Measurements from ENCODE around the gene POLR2C. TPM values are rescaled to one million over a fixed set of nuclear protein-coding genes. Genes with fewer than 3 reads are reported as not detected.

The POLR2C gene
- total and polyA plus RNA-seq, 2 of the 13 experiments (the other 11 are each of a cell fraction or from before 2014, with no cell fraction given) = 104 to 216 TPM

GRCh38 chr16:57508035-57508425, 45.6 kb downstream of the POLR2C start:
- Histone ChIP-seq H3K27ac (ENCODE audit: extremely low read length, insufficient read depth, low read length) (no peak overlapping the region), H3K79me2 (ENCODE audit: insufficient read depth, low read length) (no peaks in the 10 kb centered on the region), H2AFZ (ENCODE audit: low read length) (no peak overlapping the region), H3K4me1 (ENCODE audit: insufficient read depth, low read length) (peaks cover 35% of the 10 kb centered on the region), H3K27me3 (ENCODE audit: control insufficient read depth in 1 of 2, insufficient read depth in 2 of 2, low read length in 2 of 2) (peaks cover 8 to 40% of the 10 kb centered on the region in 2 experiments; a peak in 4 of 5 replicates), H3K4me3 (replicated peaks in 1 of 3; ENCODE audit: insufficient read depth in 1 of 3, low read depth in 2 of 3, low read length in 3 of 3) (no peak overlapping the region; a peak in 1 of 6 replicates), H4K20me1 (ENCODE audit: insufficient read depth, low read length) (no peaks in the 10 kb centered on the region), H3K4me2 (ENCODE audit: low read depth, low read length) (no peak overlapping the region), H3K36me3 (replicated peaks in 1 of 2; ENCODE audit: control insufficient read depth in 1 of 2, insufficient read depth in 2 of 2, low read length in 2 of 2) (no peaks in the 10 kb centered on the region), H3K9me3 (ENCODE audit: low read length) (no peaks in the 10 kb centered on the region), H3K9ac (ENCODE audit: insufficient read depth, low read depth, low read length) (no peak overlapping the region)
- ChIA-PET CTCF (ENCODE audit: low intra/inter-chr PET ratio, low total read pairs) (no interaction called here), POLR2A (interaction anchor here (0.8 to 3.5 kb wide), 3 partner anchors 21 to 61 kb away, joined by 3 to 11 read pairs (median 3); partner anchors contain the start of genes CIAPIN1 and COQ9)
- in situ Hi-C loops (cut with HindIII; ENCODE audit: extremely low pct_ligation_motif_present, low pct_unique_long_range_greater_than_20kb) (no loop called here), intact Hi-C loops (cut with micrococcal nuclease; ENCODE audit: unreplicated experiment) (no loop called here)
- FAIRE-seq = no peak
- no TSS peak for BruUV-seq (replicated peaks)
- TF ChIP-seq ZFX (CRISPR knock-in tag; IDR thresholded peaks at IDR 0.05; ENCODE audit: low read depth) (0 out of 2 replicates have a peak, but pooled peaks have one; percentile 28), ZNF703 (CRISPR knock-in tag; IDR thresholded peaks at IDR 0.05; ENCODE audit: borderline replicate concordance) (no peak), PATZ1 (CRISPR knock-in tag; IDR thresholded peaks at IDR 0.05) (peak; percentile 46; the same call in 1 of the 2 replicates)
- DNase-seq (ENCODE audit: low spot score) = no peak
- 52% methylated on average over 2 of the region's 3 CpGs for WGBS (ENCODE audit: low lambda C conversion rate)
- ATAC-seq = peak; percentile 47

GRCh38 chr16:57509231-57509923, 46.9 kb downstream of the POLR2C start:
- peak overlapping the region; percentile 28 for H2AFZ ChIP-seq (ENCODE audit: low read length)
- POLR2A ChIA-PET = interaction anchor here (1.5 to 3.5 kb wide), 5 partner anchors 26 to 195 kb away, joined by 5 to 11 read pairs (median 8); partner anchors contain the start of genes CIAPIN1 and COQ9
- ATAC-seq = peak; percentile 27; the same call in 2 of the 3 replicates
- TF ChIP-seq ZNF180 (CRISPR knock-in tag; IDR thresholded peaks at IDR 0.05; ENCODE audit: borderline replicate concordance, low read depth) (peak; percentile 99; the same call in 1 of the 2 replicates), DBP (CRISPR knock-in tag; IDR thresholded peaks at IDR 0.05; ENCODE audit: not compliant biosample characterization) (no peak), KMT2A (CRISPR knock-in tag; IDR thresholded peaks at IDR 0.05) (0 out of 2 replicates have a peak, but pooled peaks have one; percentile 6), NBN (conservative IDR thresholded peaks at IDR 0.05) (no peak), ZMYM3 (CRISPR knock-in tag; IDR thresholded peaks at IDR 0.05) (peak; percentile 52; the same call in 1 of the 2 replicates), CBX5 (CRISPR knock-in tag; IDR thresholded peaks at IDR 0.05; ENCODE audit: borderline replicate concordance) (no peak), SNAPC5 (CRISPR knock-in tag; IDR thresholded peaks at IDR 0.05; ENCODE audit: borderline replicate concordance) (0 out of 2 replicates have a peak, but pooled peaks have one; percentile 13), ZNF512 (CRISPR knock-in tag; IDR thresholded peaks at IDR 0.05) (0 out of 2 replicates have a peak, but pooled peaks have one; percentile 36)

More at GRCh38 chr16:57509231-57509923, 46.9 kb downstream of the POLR2C start:
- Histone ChIP-seq H3K9me3 (ENCODE audit: low read length) (no peaks in the 10 kb centered on the region), H3K79me2 (ENCODE audit: insufficient read depth, low read length) (no peaks in the 10 kb centered on the region), H3K36me3 (replicated peaks in 1 of 2; ENCODE audit: control insufficient read depth in 1 of 2, insufficient read depth in 2 of 2, low read length in 2 of 2) (no peaks in the 10 kb centered on the region), H3K4me3 (replicated peaks in 1 of 3; ENCODE audit: insufficient read depth in 1 of 3, low read depth in 2 of 3, low read length in 3 of 3) (peak overlapping the region in 1 of 3 experiments; percentile 56; a peak in 1 of 6 replicates), H3K27me3 (ENCODE audit: control insufficient read depth in 1 of 2, insufficient read depth in 2 of 2, low read length in 2 of 2) (peaks cover 8 to 31% of the 10 kb centered on the region in 2 experiments; a peak in 4 of 5 replicates), H3K4me2 (ENCODE audit: low read depth, low read length) (peak overlapping the region; percentile 85), H4K20me1 (ENCODE audit: insufficient read depth, low read length) (no peaks in the 10 kb centered on the region), H3K9ac (ENCODE audit: insufficient read depth, low read depth, low read length) (0 out of 2 replicates have a peak overlapping the region, but pooled peaks have one; percentile 0), H3K27ac (ENCODE audit: extremely low read length, insufficient read depth, low read length) (no peak overlapping the region), H3K4me1 (ENCODE audit: insufficient read depth, low read length) (peaks cover 35% of the 10 kb centered on the region)
- no peak for FAIRE-seq
- in situ Hi-C loops (cut with HindIII; ENCODE audit: extremely low pct_ligation_motif_present, low pct_unique_long_range_greater_than_20kb) = no loop called here
- 27% methylated on average over 8 of the region's 12 CpGs for WGBS (ENCODE audit: low lambda C conversion rate)
- intact Hi-C loops (cut with micrococcal nuclease; ENCODE audit: unreplicated experiment) = no loop called here
- CTCF ChIA-PET (ENCODE audit: low intra/inter-chr PET ratio, low total read pairs) = no interaction called here
- no TSS peak for BruUV-seq (replicated peaks)
- no peak for DNase-seq (ENCODE audit: low spot score)
